Type B pancreatic cell (in vitro differentiated cells): ENCODE measurements around the gene HSPA4. TPM values are rescaled to one million over a fixed set of nuclear protein-coding genes. Genes with fewer than 3 reads are reported as not detected.

Experiments
- DNase-seq: peaks from one replicate; pipeline ENCODE4 v3.0.0; 2021; ENCODE audit warnings: mixed read lengths; ENCODE audit not compliant: unreplicated experiment; ENCODE audit errors: extremely low spot score
- H3K27ac Mint-ChIP-seq: 2 replicates; pipeline ENCODE4 v1.8.0; 2021; ENCODE audit warnings: mild to moderate bottlenecking, mixed read lengths
- H3K27me3 Mint-ChIP-seq: 2 replicates; pipeline ENCODE4 v1.8.0; 2021; ENCODE audit warnings: mixed read lengths
- H3K36me3 Mint-ChIP-seq: 2 replicates; pipeline ENCODE4 v1.8.0; 2021; ENCODE audit warnings: mixed read lengths
- H3K4me1 Mint-ChIP-seq: one replicate; pipeline ENCODE4 v1.8.0; 2021; ENCODE audit warnings: mixed read lengths; ENCODE audit not compliant: unreplicated experiment
- H3K4me3 Mint-ChIP-seq: 2 replicates; pipeline ENCODE4 v1.8.0; 2021; ENCODE audit warnings: mild to moderate bottlenecking, mixed read lengths
- H3K9me3 Mint-ChIP-seq: 2 replicates; pipeline ENCODE4 v1.8.0; 2021; ENCODE audit warnings: mixed read lengths
- CTCF ChIP-seq: fragments of 200-600 bp; sonication (generic); conservative IDR thresholded peaks from 2 replicates; pipeline ENCODE4 v1.5.0; 2021; ENCODE audit warnings: antibody characterized with exemption, mild to moderate bottlenecking
- total RNA-seq: library from RNA; stranded (reverse); gene quantifications from 2 replicates; pipeline ENCODE4 v1.2.1, GENCODE V29; 2021; ENCODE audit warnings: low replicate concordance

The HSPA4 gene
- total RNA-seq, 1 donor from 2014 or later = 134 TPM

GRCh38 chr5:133063965-133064364 is 12.2 kb downstream of the HSPA4 start:
- H3K27me3 Mint-ChIP-seq = no peaks in the 10 kb centered on the region
- peaks cover 17% of the 10 kb centered on the region for H3K4me1 Mint-ChIP-seq
- peak overlapping the region; percentile 97 for H3K27ac Mint-ChIP-seq
- H3K36me3 Mint-ChIP-seq = peaks cover 21% of the 10 kb centered on the region
- TF ChIP-seq CTCF = no peak
- no peaks in the 10 kb centered on the region for H3K9me3 Mint-ChIP-seq
- H3K4me3 Mint-ChIP-seq = no peak overlapping the region
- DNase-seq = no peak

- H3K27me3 Mint-ChIP-seq = no peaks in the 10 kb centered on the region
- no peaks in the 10 kb centered on the region for H3K9me3 Mint-ChIP-seq
- no peak for TF ChIP-seq CTCF
- H3K36me3 Mint-ChIP-seq = peaks cover 27% of the 10 kb centered on the region
- H3K4me3 Mint-ChIP-seq = peak overlapping the region; percentile 79
- peaks cover 17% of the 10 kb centered on the region for H3K4me1 Mint-ChIP-seq
- H3K27ac Mint-ChIP-seq = peak overlapping the region; percentile 97
- DNase-seq = no peak
Observed at GRCh38 chr5:133065471-133065870, 13.7 kb downstream of the HSPA4 start.

DNA sequence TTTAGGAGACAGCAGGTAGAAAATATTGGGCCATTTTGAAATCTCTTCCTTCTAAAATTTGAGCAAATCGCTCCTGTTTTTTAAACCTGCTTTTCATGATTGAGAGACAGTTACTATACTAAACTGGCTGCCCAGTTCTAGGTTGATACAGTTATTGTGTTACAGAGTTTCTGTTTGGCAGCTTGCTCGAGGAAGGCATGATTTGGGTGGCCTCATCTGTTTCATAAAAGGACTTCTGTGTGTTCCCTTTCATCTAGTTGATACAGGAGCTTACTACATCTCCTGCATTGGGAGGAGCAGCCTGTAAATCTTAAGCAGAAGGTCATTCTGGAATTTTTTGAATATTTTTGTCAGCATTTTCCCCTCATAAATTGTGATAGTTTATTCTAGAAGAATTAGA is 14.2 kb downstream of the HSPA4 start:
- no peaks in the 10 kb centered on the region for H3K9me3 Mint-ChIP-seq

DNA sequence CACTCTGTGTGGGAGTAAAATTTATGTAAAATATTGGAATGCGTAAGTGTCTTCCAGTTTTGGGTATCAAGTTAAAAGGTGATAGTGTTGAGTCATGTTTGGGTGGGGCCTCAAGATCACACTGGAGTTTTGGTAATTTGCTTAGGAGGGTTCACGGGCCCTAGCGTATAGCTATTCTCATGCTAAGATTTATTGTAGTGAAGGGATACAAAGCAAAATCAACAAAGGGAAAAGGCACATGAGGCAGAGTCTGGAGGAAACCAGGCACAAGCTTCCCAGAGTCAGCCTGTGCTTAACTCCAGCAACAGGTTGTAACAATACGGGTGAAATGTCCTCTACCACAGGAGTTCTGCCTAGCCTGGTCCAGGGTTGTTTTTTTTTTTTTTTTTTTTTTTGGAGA is 20.2 kb downstream of the HSPA4 start:
- peaks cover 63% of the 10 kb centered on the region for H3K36me3 Mint-ChIP-seq
- no peaks in the 10 kb centered on the region for H3K9me3 Mint-ChIP-seq
- DNase-seq = no peak
- peaks cover 7% of the 10 kb centered on the region for H3K4me1 Mint-ChIP-seq
- no peak overlapping the region for H3K4me3 Mint-ChIP-seq
- no peaks in the 10 kb centered on the region for H3K27me3 Mint-ChIP-seq
- H3K27ac Mint-ChIP-seq = peak overlapping the region; percentile 14
- no peak for TF ChIP-seq CTCF

More for the DNA sequence above, 14.2 kb downstream of the HSPA4 start:
- no peak for DNase-seq
- H3K27ac Mint-ChIP-seq = peak overlapping the region; percentile 97
- no peak for TF ChIP-seq CTCF
- H3K4me3 Mint-ChIP-seq = peak overlapping the region; percentile 79
- H3K27me3 Mint-ChIP-seq = no peaks in the 10 kb centered on the region
- peaks cover 17% of the 10 kb centered on the region for H3K4me1 Mint-ChIP-seq
- peaks cover 30% of the 10 kb centered on the region for H3K36me3 Mint-ChIP-seq

DNA sequence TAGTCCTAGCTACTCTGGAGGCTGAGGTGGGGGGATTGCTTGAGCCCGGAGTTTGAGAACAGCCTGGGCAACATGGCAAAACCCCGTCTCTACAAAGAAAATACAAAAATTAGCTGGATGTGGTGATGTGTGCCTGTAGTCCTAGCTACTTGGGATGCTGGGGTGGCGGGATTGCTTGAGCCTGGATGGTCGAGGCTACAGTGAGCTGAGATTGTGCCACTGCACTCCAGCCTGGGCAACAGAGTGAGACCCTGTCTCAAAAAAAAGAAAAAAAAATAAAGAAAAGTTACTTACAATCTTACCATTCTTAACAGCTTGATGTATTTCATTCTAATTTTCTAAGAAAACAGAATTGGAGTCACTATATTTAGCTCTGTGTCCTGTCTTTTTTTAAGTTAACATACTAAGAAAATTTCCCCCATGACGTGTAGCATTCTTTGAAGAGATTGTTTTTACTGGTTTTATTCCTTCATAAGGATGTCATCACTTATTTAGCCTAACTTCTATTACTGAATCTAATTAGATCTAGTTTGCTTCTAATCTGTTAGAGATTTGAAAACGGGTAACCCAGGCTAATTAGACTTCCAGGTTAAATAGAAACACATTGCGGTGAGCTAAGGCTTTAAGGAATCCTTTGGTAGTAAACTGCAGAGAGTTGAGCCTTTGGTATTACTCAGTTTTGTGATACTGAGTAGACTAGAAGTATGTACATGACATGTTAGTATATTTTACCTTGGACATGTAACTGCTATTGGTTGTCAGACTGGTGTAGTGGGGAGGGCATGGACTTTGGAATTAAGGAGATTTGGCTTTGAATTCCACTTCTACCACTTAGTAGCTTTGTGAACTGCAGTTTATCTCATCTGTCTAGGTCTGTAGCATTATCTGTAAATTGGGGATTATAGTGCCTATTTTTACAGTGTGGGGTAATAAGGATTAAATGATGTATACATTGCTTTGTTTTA is 24.0 kb downstream of the HSPA4 start:
- Mint-ChIP-seq H3K27ac (no peak overlapping the region), H3K9me3 (no peaks in the 10 kb centered on the region), H3K27me3 (no peaks in the 10 kb centered on the region), H3K36me3 (peaks cover 53% of the 10 kb centered on the region), H3K4me3 (no peak overlapping the region), H3K4me1 (peaks cover 10% of the 10 kb centered on the region)
- no peak for DNase-seq
- no peak for TF ChIP-seq CTCF
